ENCODE results near the gene ZCCHC2. TPM values are rescaled to one million over a fixed set of nuclear protein-coding genes. Genes with fewer than 3 reads are reported as not detected.

ZCCHC2 gene
- total and polyA plus RNA-seq, 9 of the 15 experiments (the other 6 are each of a cell fraction or from before 2014, with no cell fraction given): 1.0 to 9.2 (median 6.0) TPM

DNA sequence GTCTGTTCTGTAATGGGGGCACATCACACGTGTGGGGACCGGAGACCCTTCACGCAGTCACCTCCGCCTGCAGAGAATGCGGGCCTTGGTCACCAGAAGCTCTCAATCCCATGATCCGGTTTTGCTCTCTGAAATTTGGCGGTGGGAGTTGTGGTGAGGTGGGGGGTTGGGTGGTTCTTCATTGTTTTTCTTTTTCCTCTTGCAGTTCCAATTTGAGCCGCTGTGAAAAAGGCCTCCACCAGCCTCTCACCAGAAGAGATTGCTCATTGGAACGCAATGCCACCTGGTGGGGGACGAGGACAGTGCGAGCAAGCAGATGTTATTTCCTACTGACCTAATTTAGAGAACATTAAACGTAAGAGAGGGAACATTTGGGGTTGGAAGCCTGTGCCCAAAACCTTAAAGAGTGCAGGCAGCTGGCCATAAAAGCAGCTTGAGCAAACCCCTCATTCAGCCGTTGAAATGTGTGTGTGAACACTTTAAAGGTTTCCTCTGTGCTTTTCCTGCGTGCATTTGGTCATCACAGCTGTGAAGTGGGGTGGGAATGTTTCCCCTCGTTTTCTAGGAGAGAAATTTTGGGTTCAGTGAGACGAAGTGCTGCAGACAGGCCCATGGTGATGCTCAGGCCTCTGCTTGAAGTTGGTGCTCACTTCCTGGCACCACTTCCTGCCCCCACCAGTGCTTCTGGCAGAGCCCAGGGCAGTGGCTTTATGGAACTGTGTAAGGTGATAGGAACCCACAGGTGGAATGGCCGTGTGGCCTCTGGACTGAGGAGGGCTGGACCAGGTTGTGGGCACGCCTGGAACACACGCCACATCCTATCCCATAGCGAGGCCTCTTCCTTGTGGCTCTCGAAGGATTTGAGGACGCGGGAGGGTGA lies 61.7 kb downstream of the ZCCHC2 start (continued):
- TF ChIP-seq ZNF395 (CRISPR knock-in tag; IDR thresholded peaks at IDR 0.05): no peak
- 0 out of 2 replicates have a peak, but pooled peaks have one; percentile 17 for TF ChIP-seq HCFC1 (IDR thresholded peaks at IDR 0.05; ENCODE audit: low read depth, low read length)
- TF ChIP-seq, protein P1, sequence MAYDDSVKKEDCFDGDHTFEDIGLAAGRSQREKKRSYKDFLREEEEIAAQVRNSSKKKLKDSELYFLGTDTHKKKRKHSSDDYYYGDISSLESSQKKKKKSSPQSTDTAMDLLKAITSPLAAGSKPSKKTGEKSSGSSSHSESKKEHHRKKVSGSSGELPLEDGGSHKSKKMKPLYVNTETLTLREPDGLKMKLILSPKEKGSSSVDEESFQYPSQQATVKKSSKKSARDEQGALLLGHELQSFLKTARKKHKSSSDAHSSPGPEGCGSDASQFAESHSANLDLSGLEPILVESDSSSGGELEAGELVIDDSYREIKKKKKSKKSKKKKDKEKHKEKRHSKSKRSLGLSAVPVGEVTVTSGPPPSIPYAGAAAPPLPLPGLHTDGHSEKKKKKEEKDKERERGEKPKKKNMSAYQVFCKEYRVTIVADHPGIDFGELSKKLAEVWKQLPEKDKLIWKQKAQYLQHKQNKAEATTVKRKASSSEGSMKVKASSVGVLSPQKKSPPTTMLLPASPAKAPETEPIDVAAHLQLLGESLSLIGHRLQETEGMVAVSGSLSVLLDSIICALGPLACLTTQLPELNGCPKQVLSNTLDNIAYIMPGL (CRISPR knock-in tag; IDR thresholded peaks at IDR 0.05): no peak
- TF ChIP-seq SMARCC2 (IDR thresholded peaks at IDR 0.05; ENCODE audit: low read depth): no peak
- TF ChIP-seq MTA1 (IDR thresholded peaks at IDR 0.05; ENCODE audit: borderline replicate concordance): no peak
- TF ChIP-seq, protein P2, sequence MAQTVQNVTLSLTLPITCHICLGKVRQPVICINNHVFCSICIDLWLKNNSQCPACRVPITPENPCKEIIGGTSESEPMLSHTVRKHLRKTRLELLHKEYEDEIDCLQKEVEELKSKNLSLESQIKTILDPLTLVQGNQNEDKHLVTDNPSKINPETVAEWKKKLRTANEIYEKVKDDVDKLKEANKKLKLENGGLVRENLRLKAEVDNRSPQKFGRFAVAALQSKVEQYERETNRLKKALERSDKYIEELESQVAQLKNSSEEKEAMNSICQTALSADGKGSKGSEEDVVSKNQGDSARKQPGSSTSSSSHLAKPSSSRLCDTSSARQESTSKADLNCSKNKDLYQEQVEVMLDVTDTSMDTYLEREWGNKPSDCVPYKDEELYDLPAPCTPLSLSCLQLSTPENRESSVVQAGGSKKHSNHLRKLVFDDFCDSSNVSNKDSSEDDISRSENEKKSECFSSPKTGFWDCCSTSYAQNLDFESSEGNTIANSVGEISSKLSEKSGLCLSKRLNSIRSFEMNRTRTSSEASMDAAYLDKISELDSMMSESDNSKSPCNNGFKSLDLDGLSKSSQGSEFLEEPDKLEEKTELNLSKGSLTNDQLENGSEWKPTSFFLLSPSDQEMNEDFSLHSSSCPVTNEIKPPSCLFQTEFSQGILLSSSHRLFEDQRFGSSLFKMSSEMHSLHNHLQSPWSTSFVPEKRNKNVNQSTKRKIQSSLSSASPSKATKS (CRISPR knock-in tag; IDR thresholded peaks at IDR 0.05): no peak
- no peak for TF ChIP-seq GATAD2A (IDR thresholded peaks at IDR 0.05)
- 0 out of 2 replicates have a peak, but pooled peaks have one; percentile 47 for TF ChIP-seq ZNF384 (IDR thresholded peaks at IDR 0.05; ENCODE audit: low read depth, low read length)
- peak; percentile 17; the same call in 1 of the 2 replicates for TF ChIP-seq ZBTB7A (IDR thresholded peaks at IDR 0.05; ENCODE audit: borderline replicate concordance, control insufficient read depth, low read depth, low read length)
- TF ChIP-seq NR2C2 (CRISPR knock-in tag; IDR thresholded peaks at IDR 0.05): no peak
- no peak for TF ChIP-seq NR2C2 (tag; IDR thresholded peaks at IDR 0.05)
- TF ChIP-seq ARID2 (IDR thresholded peaks at IDR 0.05): 0 out of 2 replicates have a peak, but pooled peaks have one; percentile 53
- no peak for TF ChIP-seq NFATC3 (IDR thresholded peaks at IDR 0.05)
- TF ChIP-seq POLR3G (IDR thresholded peaks at IDR 0.05; ENCODE audit: extremely low read depth, insufficient read length, insufficient replicate concordance): no peak
- TF ChIP-seq, protein P3, sequence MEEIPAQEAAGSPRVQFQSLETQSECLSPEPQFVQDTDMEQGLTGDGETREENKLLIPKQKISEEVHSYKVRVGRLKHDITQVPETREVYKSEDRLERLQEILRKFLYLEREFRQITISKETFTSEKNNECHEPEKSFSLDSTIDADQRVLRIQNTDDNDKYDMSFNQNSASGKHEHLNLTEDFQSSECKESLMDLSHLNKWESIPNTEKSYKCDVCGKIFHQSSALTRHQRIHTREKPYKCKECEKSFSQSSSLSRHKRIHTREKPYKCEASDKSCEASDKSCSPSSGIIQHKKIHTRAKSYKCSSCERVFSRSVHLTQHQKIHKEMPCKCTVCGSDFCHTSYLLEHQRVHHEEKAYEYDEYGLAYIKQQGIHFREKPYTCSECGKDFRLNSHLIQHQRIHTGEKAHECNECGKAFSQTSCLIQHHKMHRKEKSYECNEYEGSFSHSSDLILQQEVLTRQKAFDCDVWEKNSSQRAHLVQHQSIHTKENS (CRISPR knock-in tag; IDR thresholded peaks at IDR 0.05): no peak
- TF ChIP-seq ZNF507 (tag; conservative IDR thresholded peaks at IDR 0.05): no peak
- TF ChIP-seq ZNF175 (CRISPR knock-in tag; IDR thresholded peaks at IDR 0.05; ENCODE audit: low read depth): no peak
- TF ChIP-seq ZNF79 (CRISPR knock-in tag; IDR thresholded peaks at IDR 0.05; ENCODE audit: low read depth): no peak
- no peak for TF ChIP-seq DIDO1 (tag; IDR thresholded peaks at IDR 0.05; ENCODE audit: low read depth)
- TF ChIP-seq TBP (optimal IDR thresholded peaks at IDR 0.05; ENCODE audit: low read depth, low read length): no peak
- TF ChIP-seq POU5F1 (IDR thresholded peaks at IDR 0.05; ENCODE audit: borderline replicate concordance, low read depth, low read length, partially characterized antibody): no peak
- TF ChIP-seq DDX20 (tag; IDR thresholded peaks at IDR 0.05; ENCODE audit: low read depth): no peak

Measured in K562 (cell line).